ENCODE data around the gene RFWD3. TPM values are rescaled to one million over a fixed set of nuclear protein-coding genes. Genes with fewer than 3 reads are reported as not detected.
"Not testable (repeated sequence)": the region's sequence is repeated elsewhere in the genome, so short reads cannot be mapped to it uniquely, and the experiment has no call there.

The RFWD3 gene
- 84.8 and 86.3 TPM in 2 replicates for total RNA-seq

DNA sequence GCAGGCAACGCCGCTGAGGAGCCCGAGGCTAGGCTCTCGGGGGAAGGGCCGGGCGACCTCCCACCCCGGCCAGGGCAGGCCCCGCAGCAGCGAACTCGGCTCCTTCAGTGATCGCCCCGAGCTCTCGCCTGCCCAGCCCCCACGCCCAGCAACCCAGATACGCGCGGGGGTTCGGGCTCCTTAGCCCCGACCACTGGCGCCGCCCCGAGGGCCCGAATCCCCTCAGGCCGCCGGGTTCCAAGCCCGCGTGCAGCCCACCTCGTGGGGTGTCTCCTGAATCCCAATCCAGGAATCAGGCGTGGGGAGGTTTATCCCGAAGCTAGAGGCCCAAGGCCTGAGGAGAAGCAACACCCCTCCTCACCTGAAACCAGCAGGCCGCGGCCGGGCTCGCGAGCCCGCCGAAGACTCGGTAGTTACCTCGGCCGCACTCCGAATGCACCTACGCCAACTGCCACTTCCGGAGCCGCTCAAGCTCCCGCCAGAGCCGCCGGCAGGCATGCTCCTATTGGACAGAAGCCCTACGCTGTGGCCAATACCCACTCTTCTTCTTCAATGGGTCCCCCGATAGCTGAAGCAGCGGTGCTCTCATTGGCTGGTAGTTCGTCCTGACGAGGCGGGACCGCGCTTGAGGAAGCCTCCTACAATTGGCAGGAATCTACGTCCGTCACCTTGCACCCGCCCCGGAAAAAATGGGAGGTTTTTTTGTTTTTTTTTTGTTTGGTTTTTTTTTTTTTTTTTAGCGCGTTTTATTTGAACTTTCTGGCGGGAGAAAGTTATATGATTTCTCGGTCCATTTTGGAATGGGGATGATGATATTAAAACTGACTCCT is at the start of gene RFWD3:
TSS of gene RFWD3 (minus strand) at position 453 of the 830 bp plus-strand sequence. CDS start 5,428 bp downstream, outside the sequence.
- intact Hi-C loops (cut with micrococcal nuclease) = loop anchor here (1.0 to 2.0 kb wide), 12 partner anchors 30 to 982 kb away; partner anchors contain the start of genes ADAT1, CFDP1, GABARAPL2 and GLG1

GRCh38 chr16:74716355-74716754 is 49.7 kb upstream of the RFWD3 start:
- intact Hi-C loops (cut with micrococcal nuclease) = no loop called here

DNA sequence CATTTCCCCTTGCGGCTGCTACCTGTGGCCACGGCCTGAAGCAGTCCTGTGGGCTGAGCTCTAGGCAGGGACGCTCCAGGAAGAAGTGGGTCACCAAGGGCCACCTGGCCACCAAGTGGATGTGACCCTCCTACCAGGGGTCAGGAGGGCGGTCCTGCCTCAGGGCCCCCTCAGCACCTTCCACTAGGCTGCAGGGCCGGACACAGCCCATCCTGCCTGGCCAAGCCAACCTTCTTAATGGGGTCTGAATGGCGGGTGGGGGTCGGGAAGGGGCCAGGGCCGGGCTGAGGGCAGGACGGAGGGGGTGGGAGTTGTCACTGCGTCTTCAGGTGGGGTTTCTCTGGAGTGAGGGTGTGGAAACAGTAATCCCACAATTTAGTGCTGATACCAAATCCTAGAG is 47.2 kb upstream of the RFWD3 start:
- intact Hi-C loops (cut with micrococcal nuclease) = no loop called here

DNA sequence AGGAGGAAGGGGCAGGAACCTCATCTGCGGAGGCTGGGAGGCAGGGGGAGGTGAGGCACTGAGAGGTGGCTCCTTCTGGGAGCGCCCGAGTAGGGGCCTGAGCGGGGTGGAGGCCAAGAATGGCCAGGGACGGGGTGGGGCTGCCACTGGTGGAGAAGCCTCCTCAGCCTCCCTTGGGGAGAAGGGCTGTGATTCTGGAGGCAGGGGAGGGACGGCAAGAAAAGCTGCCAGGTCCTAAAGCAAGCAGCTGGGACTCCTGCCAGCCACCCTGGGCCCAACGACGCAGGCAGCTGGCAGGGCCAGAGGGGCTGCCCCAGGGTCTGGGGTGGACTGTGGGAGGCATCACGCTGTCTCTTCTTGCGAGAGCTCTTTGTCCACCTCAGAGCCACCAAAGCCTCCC is 46.6 kb upstream of the RFWD3 start:
- intact Hi-C loops (cut with micrococcal nuclease) = no loop called here

DNA sequence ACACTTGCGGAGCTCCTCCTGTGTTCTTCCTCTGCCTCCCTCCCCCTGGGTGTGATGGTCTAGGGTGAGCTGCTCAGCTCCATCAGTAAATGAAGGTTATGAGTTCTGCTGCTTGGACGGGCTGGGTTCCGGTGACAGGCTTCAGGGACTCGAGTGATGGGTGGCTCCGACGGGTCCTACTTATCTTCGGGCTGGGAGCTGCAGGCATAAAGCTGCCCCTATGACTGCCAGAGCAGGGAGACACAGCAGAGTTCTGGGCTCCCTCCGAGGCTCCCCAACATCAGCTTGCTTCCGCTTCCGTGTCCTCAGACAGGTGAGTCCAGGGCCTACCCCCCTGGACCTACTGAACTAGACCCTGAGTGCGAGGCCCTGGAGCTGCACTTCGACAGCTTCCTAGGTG is 45.3 kb upstream of the RFWD3 start:
- intact Hi-C loops (cut with micrococcal nuclease) = no loop called here

DNA sequence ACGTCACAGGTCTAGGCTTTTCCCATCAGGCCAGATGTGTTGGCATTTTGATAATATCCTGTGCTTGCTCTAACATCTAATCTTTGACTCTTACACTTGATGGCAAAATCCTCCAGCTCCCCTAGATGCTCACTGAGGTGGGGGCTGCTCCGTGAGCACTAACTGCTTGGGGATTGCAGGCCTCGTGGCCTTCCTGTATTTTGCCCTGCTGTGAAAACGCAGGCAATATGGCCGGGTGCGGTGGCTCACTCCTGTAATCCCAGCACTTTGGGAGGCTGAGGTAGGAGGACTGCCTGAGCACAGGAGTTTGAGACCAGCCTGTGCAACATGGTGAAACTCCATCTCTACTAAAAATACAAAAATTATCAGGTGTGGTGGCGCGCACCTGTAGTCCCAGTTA is 43.7 kb upstream of the RFWD3 start:
- intact Hi-C loops (cut with micrococcal nuclease) = no loop called here

- intact Hi-C loops (cut with micrococcal nuclease) = loop anchor here (1.0 to 5.0 kb wide), 9 partner anchors 17 to 693 kb away; partner anchors contain the start of genes FA2H and WDR59
Observed at GRCh38 chr16:74709441-74709877, 42.8 kb upstream of the RFWD3 start.

DNA sequence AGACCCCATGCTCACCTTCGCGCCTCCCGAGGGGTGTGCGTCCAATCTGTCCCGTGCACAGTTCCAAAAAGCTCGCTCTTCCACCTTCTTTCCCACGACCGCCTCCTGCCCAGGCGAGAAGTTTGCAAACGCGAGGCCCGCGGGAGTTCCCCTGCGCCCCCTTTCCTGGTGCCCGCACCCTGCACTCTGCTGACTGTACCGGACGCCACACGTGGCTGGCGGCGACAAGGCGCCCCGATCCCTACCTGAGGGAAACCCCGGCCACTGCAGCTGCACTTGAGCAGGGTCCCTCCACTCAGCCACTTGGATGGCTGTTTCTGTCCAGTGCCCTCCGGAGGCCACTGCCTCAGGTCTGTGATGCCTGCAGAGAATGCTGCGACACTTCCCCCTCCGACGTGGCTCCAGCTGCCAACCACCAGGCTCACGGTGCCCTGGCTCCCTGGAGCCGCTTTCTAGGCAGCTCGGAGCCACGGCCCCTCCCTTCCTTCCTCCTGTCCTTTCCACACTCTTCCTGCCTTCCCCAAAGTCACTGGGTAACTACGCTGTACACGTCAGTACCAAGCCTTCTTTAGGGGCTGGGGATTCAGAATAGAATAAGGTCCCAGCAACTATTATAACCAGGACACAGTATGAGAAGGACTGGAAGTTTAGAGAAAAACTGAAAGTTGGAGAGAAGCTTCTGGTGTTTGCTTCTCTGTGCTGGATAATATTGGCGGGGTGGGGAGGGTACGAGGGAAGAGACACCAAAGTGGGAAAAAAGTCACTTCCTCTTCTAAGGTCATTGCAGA is 34.0 kb upstream of the RFWD3 start, which contains the start of gene MLKL:
TSS of gene MLKL (minus strand) at position 425 of the 788 bp plus-strand sequence. CDS start 5,105 bp downstream, outside the sequence.
- intact Hi-C loops (cut with micrococcal nuclease) = loop anchor here (1.0 to 5.0 kb wide), 6 partner anchors 34 to 764 kb away; partner anchors contain the start of genes GLG1, RFWD3, TMEM170A and WDR59

DNA sequence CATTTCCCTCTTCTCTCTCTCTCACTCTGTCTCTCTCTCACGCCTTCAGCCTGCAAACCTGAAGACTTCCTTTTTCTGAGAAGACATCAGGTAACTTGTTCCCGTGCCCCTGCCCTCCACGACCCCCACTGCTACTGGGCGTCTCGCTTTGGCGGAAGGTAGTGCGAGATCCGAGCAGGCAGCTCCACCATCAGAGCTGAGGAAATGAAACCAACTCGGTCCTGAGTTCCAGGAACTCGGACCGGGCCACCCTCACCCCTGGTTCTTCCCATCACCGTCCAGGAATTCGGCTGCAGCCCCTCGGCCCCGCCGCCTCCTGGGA is 33.4 kb upstream of the RFWD3 start:
- intact Hi-C loops (cut with micrococcal nuclease) = loop anchor here (2.0 to 5.0 kb wide), 5 partner anchors 33 to 765 kb away; partner anchors contain the start of genes GLG1, RFWD3 and TMEM170A

DNA sequence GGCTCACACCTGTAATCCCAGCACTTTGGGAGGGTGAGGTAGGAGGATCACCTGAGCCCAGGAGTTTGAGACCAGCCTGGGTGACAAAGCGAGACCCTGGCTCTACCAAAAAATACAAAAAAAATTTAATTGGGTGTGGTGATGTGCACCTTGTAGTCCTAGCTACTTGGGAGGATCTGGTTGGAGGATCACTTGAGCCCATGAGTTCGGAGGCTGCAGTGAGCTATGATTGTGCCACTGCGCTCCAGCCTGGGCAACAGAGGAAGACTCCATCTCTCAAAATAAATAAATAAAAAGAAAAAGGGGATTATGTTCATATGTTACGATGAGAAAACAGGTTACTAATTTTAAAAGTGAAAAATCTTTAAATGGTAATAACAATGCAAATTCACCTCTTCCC is 33.0 kb upstream of the RFWD3 start:
- intact Hi-C loops (cut with micrococcal nuclease) = loop anchor here (2.0 to 10.0 kb wide), 7 partner anchors 33 to 945 kb away; partner anchors contain the start of genes GABARAPL2, GLG1, KARS1 and RFWD3

DNA sequence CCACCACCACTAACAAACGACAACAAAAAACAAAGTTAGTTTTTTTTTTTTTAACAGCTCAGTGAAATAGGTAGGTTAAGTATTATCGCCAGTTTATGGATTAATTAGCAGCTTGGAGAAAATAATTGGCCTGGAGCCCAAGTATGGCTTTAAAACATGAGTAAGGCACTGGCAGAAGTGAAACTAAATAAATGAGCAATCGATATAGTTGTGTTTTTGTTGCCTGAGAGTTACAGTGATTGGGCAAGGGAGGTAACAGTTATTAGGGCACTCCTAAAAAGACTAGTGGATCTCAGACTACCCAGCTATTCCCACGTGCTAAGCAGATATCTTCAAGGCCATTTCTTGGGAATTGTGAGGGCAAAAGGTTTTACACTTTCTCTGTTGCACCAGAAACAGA is 31.5 kb upstream of the RFWD3 start:
- intact Hi-C loops (cut with micrococcal nuclease) = loop anchor here (5.0 to 10.0 kb wide), 2 partner anchors 869 to 947 kb away; partner anchors contain the start of genes GABARAPL2, KARS1 and TERF2IP

DNA sequence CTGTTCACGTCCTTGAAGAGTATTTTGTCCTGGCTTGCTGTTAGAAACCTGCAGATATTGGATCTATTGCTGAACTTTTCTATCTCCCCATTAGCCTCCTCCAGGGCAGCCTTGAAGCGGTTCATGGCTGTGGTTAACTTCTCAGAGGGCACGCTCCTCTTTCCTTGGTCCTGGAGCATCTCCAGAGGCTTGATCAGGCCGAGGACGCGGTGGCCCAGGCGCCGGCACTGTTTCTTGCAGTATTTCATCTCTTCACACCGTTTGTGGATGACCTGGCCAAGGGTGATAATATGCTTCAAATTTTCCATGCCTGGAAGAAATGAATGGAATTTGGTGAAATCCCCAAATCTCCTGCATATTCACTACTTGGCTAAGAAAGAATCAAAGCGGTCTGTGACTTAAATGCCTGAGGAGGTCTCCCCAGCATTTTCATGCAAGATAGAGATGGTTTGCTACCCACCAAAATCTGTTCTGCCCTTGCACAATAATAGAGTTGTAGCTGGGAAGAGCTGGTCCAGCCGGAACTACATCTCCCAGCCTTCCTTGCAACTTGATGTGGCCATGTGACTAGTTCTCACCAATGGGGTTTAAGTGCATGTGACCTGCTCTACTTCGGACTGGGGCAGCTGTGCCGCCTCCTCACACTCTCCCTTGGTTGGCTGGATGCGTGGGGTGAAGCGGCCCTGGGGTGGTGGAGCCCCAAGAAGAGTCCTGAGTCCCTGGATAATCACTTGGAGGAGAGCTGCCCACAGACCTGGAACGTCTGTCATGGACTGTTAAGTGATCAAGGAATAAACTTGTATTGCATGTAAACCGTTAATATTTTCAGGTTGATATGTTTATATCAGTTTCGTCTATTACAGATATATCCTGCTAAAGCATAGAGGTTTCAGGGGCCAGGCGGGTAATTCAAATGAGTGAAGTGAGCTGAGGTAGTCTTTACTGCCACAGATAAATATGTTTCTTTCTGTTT is 29.1 kb upstream of the RFWD3 start:
- intact Hi-C loops (cut with micrococcal nuclease) = loop anchor here (1.0 to 10.0 kb wide), 4 partner anchors 28 to 949 kb away; partner anchors contain the start of genes GABARAPL2, KARS1, TERF2IP and ZFP1

DNA sequence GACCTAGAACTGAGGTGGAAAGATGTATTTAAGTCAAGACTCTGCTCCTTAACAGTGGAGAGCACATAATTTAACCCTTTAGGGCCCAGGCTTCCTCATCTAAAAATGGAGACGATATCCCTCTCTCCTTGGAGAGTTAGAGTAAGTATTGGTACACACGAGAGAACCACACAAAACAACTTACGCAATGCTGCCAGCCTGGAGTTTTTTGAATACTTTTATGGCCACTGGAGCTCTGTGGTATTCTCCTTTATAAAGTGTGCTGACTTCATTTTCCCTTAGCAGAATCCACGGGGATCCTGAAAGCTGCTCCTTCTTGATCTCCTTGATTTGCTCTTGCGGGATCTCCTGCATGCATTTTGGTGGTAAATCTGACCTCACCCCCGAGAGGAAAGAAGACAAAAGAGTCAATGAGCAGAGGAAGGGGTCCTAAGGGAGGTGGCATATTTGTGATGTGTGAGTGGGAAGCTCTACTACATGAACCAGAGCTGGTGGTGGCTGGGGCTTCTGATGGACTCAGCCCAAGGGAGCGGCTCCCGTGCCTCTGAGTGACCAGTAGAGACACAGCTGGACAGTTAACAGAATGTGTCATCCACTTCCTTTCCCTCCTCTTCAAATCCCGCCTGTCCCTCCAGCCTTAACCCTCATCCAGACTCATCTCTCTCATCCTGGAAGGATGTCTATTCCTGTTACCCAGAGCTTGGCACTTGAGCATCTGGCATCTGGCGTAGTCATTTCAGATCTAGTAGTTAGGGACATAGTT is 24.6 kb upstream of the RFWD3 start:
- intact Hi-C loops (cut with micrococcal nuclease) = loop anchor here (10.0 kb wide), 1 partner anchor 954 kb away; the partner anchor contains the start of genes KARS1 and TERF2IP

DNA sequence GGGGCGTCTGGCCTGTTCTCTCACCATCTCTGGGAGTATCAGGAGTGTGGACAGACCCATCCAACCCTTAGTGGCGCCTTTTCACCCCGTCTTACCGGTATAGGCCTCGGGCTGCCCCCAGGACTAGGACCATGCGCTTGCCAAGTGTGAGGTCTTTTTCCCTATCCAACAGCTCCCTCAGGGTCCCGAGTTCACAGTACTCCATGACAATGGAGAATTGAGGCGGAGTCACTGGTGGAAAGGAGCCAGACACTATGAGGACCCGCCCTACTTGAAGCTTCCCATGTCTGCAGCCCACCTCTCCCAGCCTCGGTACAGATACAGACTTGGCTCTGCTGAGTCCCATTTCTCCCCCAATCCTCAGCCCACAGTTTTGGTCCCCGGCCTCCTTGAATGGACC is 15.9 kb upstream of the RFWD3 start:
- intact Hi-C loops (cut with micrococcal nuclease) = no loop called here

DNA sequence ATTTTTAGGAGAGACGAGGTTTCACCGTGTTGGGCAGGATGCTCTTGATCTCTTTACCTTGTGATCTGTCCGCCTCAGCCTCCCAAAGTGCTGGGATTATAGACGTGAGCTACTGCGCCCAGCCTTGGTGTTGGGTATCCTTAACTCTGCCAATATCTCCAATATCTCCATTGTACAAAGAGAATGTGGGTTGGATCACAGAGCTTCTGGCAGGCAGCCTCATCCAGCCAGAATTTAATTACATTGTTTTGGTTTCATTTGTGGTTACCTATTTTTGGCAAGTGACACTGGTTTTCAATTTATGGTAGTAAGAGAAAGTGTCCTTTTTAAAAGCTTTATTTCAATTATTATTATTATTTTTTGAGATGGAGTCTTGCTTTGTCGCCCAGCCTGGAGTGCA is 14.0 kb upstream of the RFWD3 start:
- intact Hi-C loops (cut with micrococcal nuclease) = no loop called here

DNA sequence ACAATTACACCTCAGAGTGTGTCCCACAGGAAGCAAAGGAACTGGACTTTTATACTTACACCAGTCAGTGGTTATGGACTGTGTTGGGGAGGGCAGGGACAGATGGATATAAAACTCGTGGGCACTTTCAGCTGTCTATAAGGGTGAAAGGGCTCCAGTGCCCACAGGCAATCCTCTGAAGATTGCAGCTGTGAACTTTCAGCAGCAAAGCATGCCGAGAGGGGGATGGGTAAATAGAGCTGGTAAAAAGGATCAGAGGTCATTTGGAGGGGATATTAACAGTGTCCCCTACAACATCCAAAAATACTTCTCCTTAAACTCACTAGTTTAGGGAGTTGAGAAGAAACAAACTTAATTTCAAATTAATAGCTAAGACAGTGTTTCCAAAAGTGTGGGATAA is 13.3 kb upstream of the RFWD3 start:
- intact Hi-C loops (cut with micrococcal nuclease) = no loop called here

DNA sequence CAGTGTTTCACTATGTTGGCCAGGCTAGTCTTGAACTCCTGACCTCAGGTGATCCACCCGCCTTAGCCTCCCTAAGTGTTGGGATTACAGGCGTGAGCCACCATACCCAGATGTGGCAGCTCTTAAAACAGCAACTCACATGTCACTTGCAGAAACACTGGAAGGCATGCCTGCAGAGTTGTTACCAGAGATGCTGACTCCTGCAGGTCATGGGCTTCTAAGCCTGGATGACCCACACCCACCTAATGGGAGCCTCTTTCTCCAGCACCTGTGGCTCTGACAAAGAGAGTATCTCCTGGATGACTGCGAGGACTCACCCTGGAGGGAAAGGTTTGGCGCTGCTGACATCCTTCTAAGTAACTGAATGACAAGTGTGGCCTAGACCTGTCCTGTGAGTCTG is 11.2 kb upstream of the RFWD3 start:
- intact Hi-C loops (cut with micrococcal nuclease) = no loop called here

- intact Hi-C loops (cut with micrococcal nuclease) = no loop called here
Observed at GRCh38 chr16:74673876-74674275, 7.2 kb upstream of the RFWD3 start.

- intact Hi-C loops (cut with micrococcal nuclease) = not testable (repeated sequence)
Observed at GRCh38 chr16:74668877-74669276, 2.2 kb upstream of the RFWD3 start.

All from T-helper 1 cell treated with Interleukin-12 subunit alpha and Interleukin-12 subunit beta and Interleukin-4 antibody, amounts not matched to agents 30 ng/mL and 1 ng/mL, for 36 hours (primary cell).